Peyer's patch (tissue), 4 donors: ENCODE measurements around the gene RAB40B. TPM values are rescaled to one million over a fixed set of nuclear protein-coding genes. Genes with fewer than 3 reads are reported as not detected.

Experiments
- DNase-seq, 3 donors: peaks; one replicate each; pipeline ENCODE4 v3.0.0-alpha.2; 2017 to 2019
- H3K27ac ChIP-seq, 4 donors: fragments of 200-600 bp; sonication (generic); one replicate each; pipeline ENCODE4 v1.5.1; 2016 to 2019
- H3K27me3 ChIP-seq, 2 donors: fragments of 200-600 bp; sonication (generic); one replicate each; pipeline ENCODE4 v1.5.1; 2019
- H3K36me3 ChIP-seq, 3 donors: fragments of 200-600 bp; sonication (generic); one replicate each; pipeline ENCODE4 v1.5.1; 2016 to 2019
- H3K4me1 ChIP-seq, 4 donors: fragments of 200-600 bp; sonication (generic); one replicate each; pipeline ENCODE4 v1.5.1; 2016 to 2019
- H3K4me3 ChIP-seq, 4 donors: fragments of 200-600 bp; sonication (generic); 1 replicate in 3 of 4; 2 replicates in 1 of 4; pipeline ENCODE4 v1.5.1; 2016 to 2019; ENCODE audit warnings: mild to moderate bottlenecking in 1 of 4
- H3K9me3 ChIP-seq, 4 donors: fragments of 200-600 bp; sonication (generic); one replicate each; pipeline ENCODE4 v1.5.1; 2016 to 2019; ENCODE audit warnings: mild to moderate bottlenecking in 1 of 4
- CTCF ChIP-seq, 6 experiments: fragments of 450-650 bp in 4 of 6; fragments of 200-600 bp in 2 of 6; sonication (generic) in 1 of 6; IDR thresholded peaks; one replicate each; pipeline ENCODE4 v1.5.1; 2017 to 2019; ENCODE audit warnings: antibody characterized with exemption in 6 of 6, mild to moderate bottlenecking in 3 of 6, moderate library complexity in 1 of 6
- POLR2A ChIP-seq, 2 donors: fragments of 450-650 bp; IDR thresholded peaks; one replicate each; pipeline ENCODE4 v1.5.1; 2017; ENCODE audit warnings: antibody characterized with exemption in 2 of 2, mild to moderate bottlenecking in 2 of 2, moderate library complexity in 2 of 2
- total RNA-seq, 4 donors: library from RNA; depleted of rRNA; stranded (reverse); fragments of >200 nt; gene quantifications; one replicate each; pipeline ENCODE4 v1.1.0, GENCODE V29; 2016

Gene RAB40B
- total RNA-seq, 4 donors from 2014 or later = 13.3 to 63.5 (median 29.1) TPM

GRCh38 chr17:82718986-82719685, 20.6 kb upstream of the RAB40B start:
- DNase-seq = peak in 1 of 3 donors; percentile 47
- Histone ChIP-seq H3K27me3 (no peaks in the 10 kb centered on the region), H3K4me3 (no peak overlapping the region), H3K9me3 (no peaks in the 10 kb centered on the region), H3K27ac (no peak overlapping the region), H3K4me1 (peaks cover 0 to 18% (median 12%) of the 10 kb centered on the region in 4 donors), H3K36me3 (peaks cover 0 to 48% (median 0%) of the 10 kb centered on the region in 3 donors)
- TF ChIP-seq POLR2A (IDR thresholded peaks at IDR 0.05) (no peak), CTCF (IDR thresholded peaks at IDR 0.05) (no peak)

GRCh38 chr17:82716203-82717010, 17.9 kb upstream of the RAB40B start, which contains the start of gene FN3KRP:
Gene FN3KRP, plus strand, starts transcription at chr17:82716706. Its CDS starts 50 bp downstream, at chr17:82716756.
- Histone ChIP-seq H3K9me3 (no peaks in the 10 kb centered on the region), H3K36me3 (peaks cover 0 to 25% (median 0%) of the 10 kb centered on the region in 3 donors)

GRCh38 chr17:82713071-82713723, 14.7 kb upstream of the RAB40B start:
- H3K4me3 ChIP-seq = no peak overlapping the region
- H3K27me3 ChIP-seq = no peaks in the 10 kb centered on the region
- TF ChIP-seq POLR2A (IDR thresholded peaks at IDR 0.05) (no peak), CTCF (IDR thresholded peaks at IDR 0.05) (no peak)
- H3K4me1 ChIP-seq = peaks cover 0 to 14% (median 12%) of the 10 kb centered on the region in 4 donors
- no peaks in the 10 kb centered on the region for H3K36me3 ChIP-seq
- no peaks in the 10 kb centered on the region for H3K9me3 ChIP-seq
- no peak for DNase-seq
- no peak overlapping the region for H3K27ac ChIP-seq

More at GRCh38 chr17:82716203-82717010, 17.9 kb upstream of the RAB40B start, which contains the start of gene FN3KRP:
- DNase-seq = peak; percentile 94 to 98 (median 98)
- Histone ChIP-seq H3K27me3 (no peaks in the 10 kb centered on the region), H3K4me3 (peak within 1 kb of the TSS; percentile 74 to 94 (median 85)), H3K4me1 (peaks cover 0 to 18% (median 12%) of the 10 kb centered on the region in 4 donors), H3K27ac (peak within 1 kb of the TSS; percentile 65 to 89 (median 80))
- TF ChIP-seq POLR2A (IDR thresholded peaks at IDR 0.05) = peak; percentile 61 to 63
- no peak for TF ChIP-seq CTCF (IDR thresholded peaks at IDR 0.05)

- TF ChIP-seq CTCF (IDR thresholded peaks at IDR 0.05) = no peak
- no peak for TF ChIP-seq POLR2A (IDR thresholded peaks at IDR 0.05)
- DNase-seq = no peak
- H3K4me1 ChIP-seq = peaks cover 0 to 5% (median 0%) of the 10 kb centered on the region in 4 donors
- no peaks in the 10 kb centered on the region for H3K36me3 ChIP-seq
- H3K4me3 ChIP-seq = no peak overlapping the region
- H3K27me3 ChIP-seq = no peaks in the 10 kb centered on the region
- H3K9me3 ChIP-seq = no peaks in the 10 kb centered on the region
- H3K27ac ChIP-seq = no peak overlapping the region
These were observed 12.2 kb upstream of the RAB40B start for GRCh38 chr17:82710499-82711232.
